ENCODE measurements around the gene NT5E. TPM values are rescaled to one million over a fixed set of nuclear protein-coding genes. Genes with fewer than 3 reads are reported as not detected.

NT5E gene
- total and polyA plus RNA-seq, 2 of the 13 experiments (the other 11 are each of a cell fraction or from before 2014, with no cell fraction given) = 9.5 to 33.0 TPM

GRCh38 chr6:85405175-85405852, 44.6 kb upstream of the NT5E start (continued):
- TF ChIP-seq ZHX2 (IDR thresholded peaks at IDR 0.05; ENCODE audit: low read depth) = no peak
- TF ChIP-seq ZHX2 (CRISPR knock-in tag; IDR thresholded peaks at IDR 0.05; ENCODE audit: borderline replicate concordance) = no peak
- TF ChIP-seq SSRP1 (CRISPR knock-in tag; IDR thresholded peaks at IDR 0.05) = no peak
- TF ChIP-seq FIP1L1 (IDR thresholded peaks at IDR 0.05; ENCODE audit: borderline replicate concordance, insufficient read depth, low read depth, low read length) = no peak
- no peak for TF ChIP-seq ZNF280B (CRISPR knock-in tag; IDR thresholded peaks at IDR 0.05; ENCODE audit: borderline replicate concordance)
- no peak for TF ChIP-seq SCMH1 (CRISPR knock-in tag; IDR thresholded peaks at IDR 0.05; ENCODE audit: borderline replicate concordance)
- TF ChIP-seq, protein P1, sequence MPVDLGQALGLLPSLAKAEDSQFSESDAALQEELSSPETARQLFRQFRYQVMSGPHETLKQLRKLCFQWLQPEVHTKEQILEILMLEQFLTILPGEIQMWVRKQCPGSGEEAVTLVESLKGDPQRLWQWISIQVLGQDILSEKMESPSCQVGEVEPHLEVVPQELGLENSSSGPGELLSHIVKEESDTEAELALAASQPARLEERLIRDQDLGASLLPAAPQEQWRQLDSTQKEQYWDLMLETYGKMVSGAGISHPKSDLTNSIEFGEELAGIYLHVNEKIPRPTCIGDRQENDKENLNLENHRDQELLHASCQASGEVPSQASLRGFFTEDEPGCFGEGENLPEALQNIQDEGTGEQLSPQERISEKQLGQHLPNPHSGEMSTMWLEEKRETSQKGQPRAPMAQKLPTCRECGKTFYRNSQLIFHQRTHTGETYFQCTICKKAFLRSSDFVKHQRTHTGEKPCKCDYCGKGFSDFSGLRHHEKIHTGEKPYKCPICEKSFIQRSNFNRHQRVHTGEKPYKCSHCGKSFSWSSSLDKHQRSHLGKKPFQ (CRISPR knock-in tag; IDR thresholded peaks at IDR 0.05; ENCODE audit: insufficient replicate concordance) = no peak
- TF ChIP-seq ZNF33A (CRISPR knock-in tag; IDR thresholded peaks at IDR 0.05; ENCODE audit: borderline replicate concordance) = no peak
- no peak for TF ChIP-seq KIAA2018 (CRISPR knock-in tag; IDR thresholded peaks at IDR 0.05; ENCODE audit: borderline replicate concordance)
- peak; percentile 53; the same call in 1 of the 2 replicates for TF ChIP-seq IRF2 (CRISPR knock-in tag; IDR thresholded peaks at IDR 0.05)

Data from HepG2 (cell line).